ENCODE measurements around the gene SLC4A3. TPM values are rescaled to one million over a fixed set of nuclear protein-coding genes. Genes with fewer than 3 reads are reported as not detected.

The SLC4A3 gene
- total and polyA plus RNA-seq, 2 of the 8 experiments (the other 6 are each of a cell fraction or from before 2014, with no cell fraction given) = 4.8 to 7.4 TPM

DNA sequence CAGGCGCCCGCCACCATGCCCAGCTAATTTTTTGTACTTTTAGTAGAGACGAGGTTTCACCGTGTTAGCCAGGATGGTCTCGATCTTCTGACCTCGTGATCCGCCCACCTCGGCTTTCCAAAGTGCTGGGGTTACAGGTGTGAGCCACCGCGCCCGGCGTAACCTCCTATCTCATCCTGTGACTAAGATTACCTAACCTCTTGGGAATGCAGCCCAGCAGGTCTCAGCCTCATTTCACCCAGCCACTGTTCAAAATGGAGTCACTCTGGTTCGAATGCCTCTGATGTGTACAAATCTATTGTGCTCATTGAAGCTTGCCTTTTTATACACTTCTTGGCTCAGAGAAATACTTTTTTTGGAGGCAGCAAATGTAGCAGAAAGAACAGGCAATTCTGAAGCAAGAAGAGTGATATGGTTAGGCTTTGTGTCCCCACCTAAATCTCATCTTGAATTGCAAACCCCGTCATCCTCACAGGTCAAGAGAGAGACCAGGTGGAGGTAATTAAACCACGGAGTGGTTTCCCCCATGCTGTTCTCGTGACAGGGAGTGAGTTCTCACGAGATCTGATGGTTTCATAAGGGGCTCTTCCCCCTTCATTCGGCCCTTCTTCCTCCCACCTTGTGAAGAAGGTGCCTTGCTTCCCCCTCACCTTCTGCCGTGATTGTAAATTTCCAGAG lies 60.6 kb downstream of the SLC4A3 start:
- no peaks in the 10 kb centered on the region for H3K79me2 ChIP-seq (ENCODE audit: control insufficient read depth in 1 of 2, insufficient read depth in 2 of 2, low read length in 2 of 2)
- H3K4ac ChIP-seq (replicated peaks; ENCODE audit: insufficient read length, low read depth, low read length) = no peak overlapping the region
- no peak overlapping the region for H2BK120ac ChIP-seq (replicated peaks; ENCODE audit: low read depth, low read length)
- no peak overlapping the region for H3K27ac ChIP-seq (ENCODE audit: low read depth, low read length)
- TF ChIP-seq GTF2F1 (IDR thresholded peaks at IDR 0.05; ENCODE audit: borderline replicate concordance, low read depth, low read length) (no peak), POU5F1 (IDR thresholded peaks at IDR 0.05; ENCODE audit: low read depth, low read length) (no peak), JUN (IDR thresholded peaks at IDR 0.05; ENCODE audit: low read depth, low read length) (peak; percentile 47; the same call in 1 of the 2 replicates), JUND (IDR thresholded peaks at IDR 0.05; ENCODE audit: low read length) (peak; percentile 75), YY1 (IDR thresholded peaks at IDR 0.05; ENCODE audit: low read depth, low read length) (peak; percentile 69)
- TF ChIP-seq, protein P1, sequence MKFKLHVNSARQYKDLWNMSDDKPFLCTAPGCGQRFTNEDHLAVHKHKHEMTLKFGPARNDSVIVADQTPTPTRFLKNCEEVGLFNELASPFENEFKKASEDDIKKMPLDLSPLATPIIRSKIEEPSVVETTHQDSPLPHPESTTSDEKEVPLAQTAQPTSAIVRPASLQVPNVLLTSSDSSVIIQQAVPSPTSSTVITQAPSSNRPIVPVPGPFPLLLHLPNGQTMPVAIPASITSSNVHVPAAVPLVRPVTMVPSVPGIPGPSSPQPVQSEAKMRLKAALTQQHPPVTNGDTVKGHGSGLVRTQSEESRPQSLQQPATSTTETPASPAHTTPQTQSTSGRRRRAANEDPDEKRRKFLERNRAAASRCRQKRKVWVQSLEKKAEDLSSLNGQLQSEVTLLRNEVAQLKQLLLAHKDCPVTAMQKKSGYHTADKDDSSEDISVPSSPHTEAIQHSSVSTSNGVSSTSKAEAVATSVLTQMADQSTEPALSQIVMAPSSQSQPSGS (IDR thresholded peaks at IDR 0.05; ENCODE audit: low read length) = peak; percentile 87
- FAIRE-seq (no peak), DNase-seq (ENCODE audit: low read depth in 1 of 2, low spot score in 2 of 2) (no peak)
- no peak overlapping the region for H2BK12ac ChIP-seq (ENCODE audit: low read depth, low read length)
- no peak overlapping the region for H3K56ac ChIP-seq (replicated peaks; ENCODE audit: insufficient read length, low read depth, low read length)
- POLR2A ChIA-PET (ENCODE audit: partially characterized antibody) = interaction anchor here (0.9 to 2.2 kb wide), 2 partner anchors 44 to 56 kb away, joined by 4 to 12 read pairs; no protein-coding TSS in a partner anchor
- H3K27me3 ChIP-seq (replicated peaks in 1 of 4; ENCODE audit: control insufficient read depth in 3 of 4, extremely low read depth in 1 of 4, insufficient read depth in 3 of 4, low read length in 3 of 4) = no peaks in the 10 kb centered on the region
- peaks cover 5 to 9% of the 10 kb centered on the region in 2 experiments; a peak in 3 of 4 replicates for H3K9me3 ChIP-seq (ENCODE audit: insufficient read depth in 2 of 2, low read depth in 1 of 2, low read length in 1 of 2)
- H4K8ac ChIP-seq (ENCODE audit: extremely low read depth, insufficient read depth, low read length) = no peak overlapping the region
- CTCF ChIA-PET (ENCODE audit: partially characterized antibody) = interaction anchor here (0.7 to 6.1 kb wide), 16 partner anchors 8 to 165 kb away, joined by 3 to 175 read pairs (median 12); no protein-coding TSS in a partner anchor
- H3K18ac ChIP-seq (ENCODE audit: extremely low read depth, low read length) = no peak overlapping the region
- H4K91ac ChIP-seq (replicated peaks; ENCODE audit: insufficient read length, low read length) = no peak overlapping the region
- 94% methylated on average over 14 of the region's 19 CpGs; no CpG with 5 or more reads in 1 of the 2 experiments for WGBS, 2 experiments (ENCODE audit: extremely low coverage in 1 of 2, insufficient coverage in 1 of 2, insufficient read length in 1 of 2, insufficient replicate concordance in 2 of 2, low coverage in 1 of 2, low lambda C conversion rate in 2 of 2, missing lambda C conversion rate in 1 of 2)
- no peak overlapping the region for H3K14ac ChIP-seq (ENCODE audit: insufficient read length)
- no peaks in the 10 kb centered on the region for H4K20me1 ChIP-seq (replicated peaks in 1 of 2; ENCODE audit: control insufficient read depth in 1 of 2, insufficient read depth in 2 of 2, low read length in 2 of 2)
- H3K36me3 ChIP-seq (ENCODE audit: control insufficient read depth in 2 of 4, insufficient read depth in 4 of 4, low read length in 3 of 4) = no peaks in the 10 kb centered on the region
- no peak overlapping the region for H2BK15ac ChIP-seq (ENCODE audit: low read length)
- no peak overlapping the region for H2AK5ac ChIP-seq (ENCODE audit: low read depth, low read length)
- no peak overlapping the region for H3K23ac ChIP-seq (ENCODE audit: insufficient read length)
- H2BK20ac ChIP-seq (ENCODE audit: low read length) = no peak overlapping the region; the same call in 1 of the 2 replicates
- no peak overlapping the region for H3K4me2 ChIP-seq (ENCODE audit: insufficient read depth in 1 of 2, low read depth in 2 of 2, low read length in 2 of 2)
- peaks cover 3 to 15% (median 6%) of the 10 kb centered on the region in 4 experiments for H3K4me1 ChIP-seq (replicated peaks in 1 of 4; ENCODE audit: control insufficient read depth in 3 of 4, insufficient read depth in 4 of 4, low read length in 3 of 4)
- H2AFZ ChIP-seq (ENCODE audit: low read length) = no peak overlapping the region
- no peaks in the 10 kb centered on the region for H3K23me2 ChIP-seq (ENCODE audit: low read depth, low read length)
- no peak overlapping the region for H2BK5ac ChIP-seq (ENCODE audit: low read depth, low read length)
- no peaks in the 10 kb centered on the region for H3K79me1 ChIP-seq (ENCODE audit: low read depth, low read length)
- no peak overlapping the region for H3K9ac ChIP-seq (replicated peaks in 1 of 4; ENCODE audit: extremely low read depth in 1 of 4, low read depth in 3 of 4, low read length in 3 of 4)
- no peak overlapping the region for H4K5ac ChIP-seq (ENCODE audit: insufficient read length, low read depth, low read length)
- no peak overlapping the region for H3K4me3 ChIP-seq (ENCODE audit: extremely low read depth in 1 of 4, insufficient read depth in 2 of 4, low read depth in 3 of 4, low read length in 4 of 4)
